COLO668 (cell line): ENCODE measurements around the gene ASB3.
"Not testable (repeated sequence)": the region's sequence is repeated elsewhere in the genome, so short reads cannot be mapped to it uniquely, and the experiment has no call there.

Experiments
- DNase-seq: peaks from one replicate; lab custom pipeline; 2025; ENCODE audit not compliant: unreplicated experiment; lab: John Stamatoyannopoulos, UW

ASB3 gene

GRCh38 chr2:53739032-53739431, 47.7 kb downstream of the ASB3 start:
- no peak for DNase-seq

GRCh38 chr2:53737091-53737490, 49.7 kb downstream of the ASB3 start:
- no peak for DNase-seq

DNA sequence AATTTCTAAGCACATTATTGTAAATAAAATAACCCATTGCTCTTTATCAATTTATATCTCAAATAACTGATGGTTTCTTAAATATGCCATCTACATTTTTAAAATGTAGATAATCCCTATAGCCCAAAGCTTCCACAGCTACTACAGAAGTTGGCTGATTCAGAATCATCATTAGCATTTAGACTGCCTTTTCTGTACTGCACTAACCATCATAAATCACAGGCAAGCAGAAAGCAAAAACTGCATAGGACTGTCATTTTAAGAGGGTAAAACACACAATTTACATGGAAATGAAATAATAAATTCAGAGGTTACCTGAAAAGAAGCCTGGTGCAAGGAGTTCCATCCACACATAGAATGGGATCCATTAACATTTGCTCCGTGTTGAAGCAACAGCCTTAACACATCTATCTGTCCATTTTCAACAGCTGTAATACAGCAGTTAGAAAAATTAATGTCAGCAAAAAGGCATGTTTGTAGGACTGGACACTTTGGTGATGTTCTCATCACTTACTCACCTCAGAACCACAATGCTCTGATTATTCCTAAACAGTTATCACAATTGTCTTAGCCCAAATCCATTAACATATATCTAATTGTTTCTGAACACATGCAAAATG, 57.5 kb downstream of the ASB3 start:
- no peak for DNase-seq

DNA sequence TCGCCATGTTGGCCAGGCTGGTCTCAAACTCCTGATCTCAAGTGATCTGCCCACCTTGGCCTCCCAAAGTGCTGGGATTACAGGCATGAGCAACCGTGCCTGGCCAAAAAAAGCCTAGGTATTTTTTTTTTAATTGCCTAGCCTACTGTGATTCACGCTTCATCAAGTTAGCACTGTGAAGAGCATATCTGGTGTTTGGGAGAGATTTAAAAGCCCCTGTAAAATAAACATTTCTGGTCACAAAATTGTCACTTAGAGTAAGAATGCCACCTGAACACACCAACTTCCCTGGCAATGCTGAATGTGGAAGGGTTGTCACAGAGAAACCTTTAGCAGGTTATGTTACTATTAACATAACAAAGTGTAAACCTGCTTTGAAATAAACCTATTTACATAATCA, 58.8 kb downstream of the ASB3 start:
- DNase-seq = no peak

DNA sequence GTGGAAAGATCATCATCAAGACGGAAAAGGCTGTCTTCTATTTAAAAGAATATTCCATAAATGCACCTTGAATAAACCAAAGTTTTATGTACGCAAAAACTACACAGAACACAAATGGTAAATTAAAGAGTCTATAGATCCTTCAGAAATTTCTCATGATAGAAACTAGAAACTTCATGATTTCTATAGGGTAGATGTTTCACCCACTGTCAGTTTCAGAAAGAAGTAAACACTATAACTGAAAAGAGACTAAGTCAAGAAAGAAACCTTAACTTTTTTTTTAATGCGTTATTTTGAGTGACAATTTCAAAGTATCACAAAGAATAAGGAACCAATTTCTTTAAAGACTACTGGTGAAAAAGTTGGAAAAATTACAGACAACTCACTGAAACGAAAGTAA, 61.1 kb downstream of the ASB3 start:
- no peak for DNase-seq

- DNase-seq = no peak
These were observed 62.2 kb downstream of the ASB3 start for GRCh38 chr2:53724536-53724935.

GRCh38 chr2:53720944-53721343, 65.8 kb downstream of the ASB3 start:
- DNase-seq = not testable (repeated sequence)

GRCh38 chr2:53715568-53715967, 71.2 kb downstream of the ASB3 start:
- no peak for DNase-seq

DNA sequence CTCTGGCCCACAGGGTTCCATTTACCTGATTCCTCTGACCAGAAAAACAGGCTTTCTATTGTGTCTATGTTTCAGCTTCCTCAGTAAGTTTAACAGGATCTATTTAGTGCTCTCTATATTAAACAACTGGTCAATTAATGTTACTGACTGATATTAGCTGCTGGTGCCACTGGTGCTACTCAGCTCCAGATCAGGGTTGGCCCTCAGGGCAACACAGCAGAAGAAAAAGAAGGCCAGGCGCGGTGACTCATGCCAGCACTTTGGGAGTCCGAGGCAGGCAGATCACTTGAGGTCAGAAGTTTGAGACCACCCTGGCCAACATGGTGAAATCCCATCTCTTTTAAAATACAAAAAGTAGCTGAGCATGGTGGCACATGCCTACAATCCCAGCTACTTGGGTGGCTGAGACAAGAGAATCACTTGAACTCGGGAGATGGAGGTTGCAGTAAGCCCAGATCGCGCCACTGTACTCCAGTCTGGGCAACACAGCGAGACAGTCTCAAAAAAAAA, 75.4 kb downstream of the ASB3 start:
- DNase-seq = no peak

GRCh38 chr2:53708988-53709387, 77.8 kb downstream of the ASB3 start:
- DNase-seq = no peak

DNA sequence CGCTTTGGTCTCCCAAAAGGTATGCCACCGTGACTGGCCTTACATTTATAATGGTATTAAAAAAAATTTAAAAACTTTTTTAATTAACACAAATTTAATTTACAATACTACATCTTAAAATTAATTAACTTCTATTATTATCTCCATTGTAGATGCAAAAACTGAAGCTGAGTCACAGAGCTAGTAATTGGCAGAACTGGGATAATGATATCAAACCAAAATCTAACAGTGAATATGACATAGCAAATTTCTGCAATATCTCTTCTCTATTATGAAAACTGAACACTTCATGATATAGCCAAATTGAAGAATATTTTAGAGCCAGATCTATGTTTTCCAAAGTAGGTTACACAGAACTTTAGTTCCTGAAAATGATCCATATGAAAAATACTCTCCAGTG, 85.5 kb downstream of the ASB3 start:
- no peak for DNase-seq

GRCh38 chr2:53697686-53698085, 89.1 kb downstream of the ASB3 start:
- DNase-seq = no peak

GRCh38 chr2:53697092-53697491, 89.7 kb downstream of the ASB3 start:
- no peak for DNase-seq

- no peak for DNase-seq
These were observed 91.2 kb downstream of the ASB3 start for GRCh38 chr2:53695575-53695974.

DNA sequence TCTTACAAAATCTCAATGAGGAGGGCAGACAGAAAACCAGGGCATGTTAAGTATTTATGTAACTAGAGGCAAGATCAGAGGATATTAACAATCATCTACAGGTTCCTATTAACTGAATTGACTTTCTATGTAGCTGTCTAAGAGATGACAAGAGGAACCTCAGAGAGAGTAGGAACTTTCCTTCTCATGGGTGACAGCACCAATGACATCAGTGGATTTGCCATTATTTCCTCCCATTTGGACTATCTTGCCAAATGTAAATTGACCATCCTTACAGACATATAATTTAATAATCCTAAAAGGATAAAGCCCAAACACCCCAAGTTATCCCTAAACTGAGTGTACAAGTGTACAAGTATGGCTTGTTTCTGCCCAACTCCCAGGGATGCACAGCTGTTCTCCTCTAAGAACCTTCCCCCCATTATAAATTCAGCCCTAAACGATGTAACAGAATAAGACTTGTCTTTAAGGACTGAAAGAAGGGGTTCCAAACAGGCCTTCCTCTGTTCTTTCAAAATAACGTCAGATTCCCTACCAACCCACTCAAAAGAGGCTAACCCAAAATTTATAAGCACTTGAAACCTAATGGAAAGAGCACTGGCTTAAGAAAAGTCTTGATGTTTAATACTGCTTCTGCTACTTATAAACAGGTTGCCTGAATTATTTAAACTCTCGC, 92.5 kb downstream of the ASB3 start:
- DNase-seq = no peak

- DNase-seq = no peak
These were observed 95.9 kb downstream of the ASB3 start for GRCh38 chr2:53690876-53691275.

- DNase-seq = no peak
These were observed 113.8 kb downstream of the ASB3 start for GRCh38 chr2:53672881-53673522.

DNA sequence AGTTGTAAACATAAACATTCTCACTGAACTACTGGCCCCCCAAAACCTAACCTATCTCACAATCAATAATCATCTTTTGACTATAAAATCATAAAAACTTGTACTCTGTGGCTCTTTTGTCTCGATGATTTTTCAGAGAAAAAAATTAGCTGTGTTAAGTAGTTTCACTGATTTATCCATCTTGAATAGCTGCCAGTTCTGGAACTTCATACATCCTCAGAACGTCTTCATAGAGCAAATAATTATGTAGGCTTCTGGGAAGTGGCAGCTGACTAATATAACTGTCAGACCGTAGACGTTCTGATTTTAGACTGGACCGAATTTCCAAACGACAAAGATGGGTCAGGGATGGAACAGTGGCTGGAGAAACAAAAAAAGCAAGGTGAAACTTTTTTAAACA, 116.4 kb downstream of the ASB3 start:
- DNase-seq = no peak

DNA sequence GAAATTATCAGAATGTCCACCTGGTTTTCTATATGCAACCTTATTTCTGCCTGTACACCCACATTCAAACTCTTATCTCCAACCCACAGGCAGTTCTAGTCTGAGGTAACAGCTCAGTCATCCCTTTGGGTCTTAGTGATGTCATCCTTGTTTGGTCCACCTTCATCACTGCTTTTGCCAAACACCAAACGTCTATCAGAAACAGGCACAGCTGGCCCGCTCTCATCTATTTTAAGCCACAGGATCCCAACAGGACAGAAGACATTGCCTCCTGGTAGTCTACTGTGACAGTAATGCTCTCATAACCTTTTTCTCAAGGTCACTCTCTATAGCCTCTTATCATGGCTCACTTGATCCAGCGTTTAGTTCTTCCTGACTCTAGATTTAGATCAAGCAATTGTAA, 118.1 kb downstream of the ASB3 start:
- DNase-seq = no peak

DNA sequence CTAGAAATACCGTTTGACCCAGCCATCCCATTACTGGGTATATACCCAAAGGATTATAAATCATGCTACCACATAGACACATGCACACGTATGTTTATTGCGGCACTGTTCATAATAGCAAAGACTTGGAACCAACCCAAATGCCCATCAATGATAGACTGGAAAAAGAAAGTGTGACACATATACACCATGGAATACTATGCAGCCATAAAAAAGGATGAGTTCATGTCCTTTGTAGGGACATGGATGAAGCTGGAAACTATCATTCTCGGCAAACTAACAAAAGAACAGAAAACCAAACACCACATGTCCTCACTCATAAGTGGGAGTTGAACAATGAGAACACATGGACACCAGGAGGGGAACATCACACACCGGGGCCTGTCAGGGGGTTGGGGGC, 119.6 kb downstream of the ASB3 start:
- not testable (repeated sequence) for DNase-seq

- no peak for DNase-seq
These were observed 125.9 kb downstream of the ASB3 start for GRCh38 chr2:53660886-53661285.

DNA sequence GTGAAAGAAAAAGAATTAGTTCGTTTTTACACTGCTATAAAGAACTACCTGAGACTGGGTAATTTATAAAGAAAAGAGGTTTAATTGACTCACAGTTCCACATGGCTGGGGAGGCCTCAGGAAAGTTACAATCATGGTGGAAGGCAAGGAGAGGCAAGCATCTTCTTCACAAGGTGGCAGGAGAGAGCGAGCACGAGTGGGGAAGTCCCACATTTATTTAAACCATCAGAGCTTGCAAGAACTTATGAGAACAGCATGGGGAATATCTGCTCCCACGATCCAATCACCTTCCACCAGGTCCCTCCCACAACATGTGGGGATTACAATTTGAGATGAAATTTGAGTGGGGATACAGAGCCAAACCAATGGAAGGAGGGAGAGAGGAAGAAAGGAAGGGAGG, 128.3 kb downstream of the ASB3 start:
- DNase-seq = not testable (repeated sequence)
